H1 (cell line): Measurements from ENCODE around the gene CYP3A7. TPM values are rescaled to one million over a fixed set of nuclear protein-coding genes. Genes with fewer than 3 reads are reported as not detected.

ENCODE experiments used
- CTCF ChIA-PET: fragments of 300-600 bp; sonication (Branson Sonifier 250); formaldehyde crosslinking; loops from one replicate; lab custom pipeline; 2021; ENCODE audit not compliant: partially characterized antibody; lab: Charles Lee
- POLR2A ChIA-PET: fragments of 300-600 bp; sonication (Branson Sonifier 250); formaldehyde crosslinking; loops from one replicate; lab custom pipeline; 2021; ENCODE audit warnings: inconsistent platforms; ENCODE audit not compliant: partially characterized antibody; lab: Charles Lee
- DNase-seq, 2 experiments: peaks; one replicate each; pipeline versions ENCODE4 v3.0.0 to v3.0.0-alpha.2; 2010 to 2022; ENCODE audit warnings: low spot score in 2 of 2, low read depth in 1 of 2, mixed read lengths in 1 of 2
- FAIRE-seq: peaks from 2 replicates; lab custom pipeline; 2011; peaks lifted over from hg19 to GRCh38; lab: Jason Lieb, UNC
- H2AFZ ChIP-seq: 2 replicates; pipeline ENCODE4 v1.8.1; 2012; ENCODE audit warnings: low read length, inconsistent platforms
- H2AK5ac ChIP-seq: 2 replicates; pipeline ENCODE4 v1.6.1; 2013; ENCODE audit warnings: low read depth, low read length
- H2BK120ac ChIP-seq: replicated peaks from 2 replicates; pipeline ENCODE3; 2013; ENCODE audit warnings: low read depth, low read length, inconsistent platforms
- H2BK12ac ChIP-seq: 2 replicates; pipeline ENCODE4 v1.6.1; 2013; ENCODE audit warnings: low read depth, low read length
- H2BK15ac ChIP-seq: 2 replicates; pipeline ENCODE4 v1.6.1; 2013; ENCODE audit warnings: low read length
- H2BK20ac ChIP-seq: 2 replicates; pipeline ENCODE4 v1.6.1; 2013; ENCODE audit warnings: low read length
- H2BK5ac ChIP-seq: 2 replicates; pipeline ENCODE4 v1.6.1; 2013; ENCODE audit warnings: low read depth, low read length
- H3K14ac ChIP-seq: 2 replicates; pipeline ENCODE4 v1.6.1; 2013; ENCODE audit warnings: inconsistent platforms; ENCODE audit not compliant: insufficient read length
- H3K18ac ChIP-seq: 2 replicates; pipeline ENCODE4 v1.6.1; 2013; ENCODE audit warnings: low read length; ENCODE audit errors: extremely low read depth
- H3K23ac ChIP-seq: 2 replicates; pipeline ENCODE4 v1.6.1; 2013; ENCODE audit warnings: inconsistent platforms; ENCODE audit not compliant: insufficient read length
- H3K23me2 ChIP-seq: 2 replicates; pipeline ENCODE4 v1.6.1; 2013; ENCODE audit warnings: low read depth, low read length
- H3K27ac ChIP-seq: 2 replicates; pipeline ENCODE4 v1.6.1; 2011; ENCODE audit warnings: low read depth, low read length, inconsistent platforms
- H3K27me3 ChIP-seq, 4 experiments: replicated peaks in 1 of 4; 1 replicate in 1 of 4; 2 replicates in 3 of 4; pipeline versions ENCODE4 v1.6.1 to v1.8.1; 2011 to 2013; ENCODE audit warnings: low read length in 3 of 4, mild to moderate bottlenecking in 3 of 4, inconsistent platforms in 2 of 4, mixed read lengths in 2 of 4, moderate library complexity in 1 of 4; ENCODE audit not compliant: control insufficient read depth in 3 of 4, insufficient read depth in 3 of 4; ENCODE audit errors: extremely low read depth in 1 of 4
- H3K36me3 ChIP-seq, 4 experiments: 2 replicates each; pipeline versions ENCODE4 v1.6.1 to v1.8.1; 2011 to 2013; ENCODE audit warnings: mild to moderate bottlenecking in 4 of 4, low read length in 3 of 4, moderate library complexity in 2 of 4, control low read depth in 1 of 4, inconsistent platforms in 1 of 4; ENCODE audit not compliant: insufficient read depth in 4 of 4, control insufficient read depth in 2 of 4
- H3K4ac ChIP-seq: replicated peaks from 2 replicates; pipeline ENCODE3; 2013; ENCODE audit warnings: low read length, low read depth, mixed read lengths, inconsistent platforms; ENCODE audit not compliant: insufficient read length
- H3K4me1 ChIP-seq, 4 experiments: replicated peaks in 1 of 4; 1 replicate in 1 of 4; 2 replicates in 3 of 4; pipeline versions ENCODE4 v1.6.1 to v1.8.1; 2011 to 2013; ENCODE audit warnings: low read length in 3 of 4, inconsistent platforms in 2 of 4, mixed read lengths in 1 of 4; ENCODE audit not compliant: insufficient read depth in 4 of 4, control insufficient read depth in 3 of 4
- H3K4me2 ChIP-seq, 2 experiments: 2 replicates each; pipeline versions ENCODE4 v1.6.1 to v1.8.1; 2011 to 2013; ENCODE audit warnings: low read depth in 2 of 2, low read length in 2 of 2, control low read depth in 1 of 2, inconsistent platforms in 1 of 2, mild to moderate bottlenecking in 1 of 2; ENCODE audit not compliant: insufficient read depth in 1 of 2
- H3K4me3 ChIP-seq, 4 experiments: fragments of 200-600, 300-600 bp in 1 of 4; sonication (generic), shearing (Covaris generic), sonication (Bioruptor Twin) in 1 of 4; 2 replicates each; pipeline versions ENCODE4 v1.5.1 to v1.8.1; 2011 to 2016; ENCODE audit warnings: low read length in 4 of 4, low read depth in 3 of 4, control low read depth in 2 of 4, inconsistent platforms in 2 of 4, mild to moderate bottlenecking in 2 of 4, mixed read lengths in 1 of 4, moderate library complexity in 1 of 4; ENCODE audit not compliant: insufficient read depth in 2 of 4; ENCODE audit errors: extremely low read depth in 1 of 4
- H3K56ac ChIP-seq: replicated peaks from 2 replicates; pipeline ENCODE3; 2013; ENCODE audit warnings: low read depth, mild to moderate bottlenecking, mixed read lengths, low read length, inconsistent platforms; ENCODE audit not compliant: insufficient read length
- H3K79me1 ChIP-seq: 2 replicates; pipeline ENCODE4 v1.6.1; 2013; ENCODE audit warnings: low read depth, low read length, control low read depth
- H3K79me2 ChIP-seq, 2 experiments: 2 replicates each; pipeline versions ENCODE4 v1.6.1 to v1.8.1; 2012 to 2013; ENCODE audit warnings: low read length in 2 of 2, mild to moderate bottlenecking in 2 of 2, inconsistent platforms in 1 of 2; ENCODE audit not compliant: insufficient read depth in 2 of 2, control insufficient read depth in 1 of 2
- H3K9ac ChIP-seq, 4 experiments: replicated peaks in 1 of 4; 1 replicate in 1 of 4; 2 replicates in 3 of 4; pipeline versions ENCODE4 v1.6.1 to v1.8.1; 2011 to 2013; ENCODE audit warnings: low read depth in 3 of 4, low read length in 3 of 4, control low read depth in 2 of 4, mild to moderate bottlenecking in 2 of 4, moderate library complexity in 2 of 4, inconsistent platforms in 1 of 4; ENCODE audit errors: extremely low read depth in 1 of 4
- H3K9me3 ChIP-seq, 2 experiments: 2 replicates each; pipeline versions ENCODE4 v1.6.1 to v1.8.1; 2012 to 2013; ENCODE audit warnings: mild to moderate bottlenecking in 2 of 2, moderate library complexity in 2 of 2, control low read depth in 1 of 2, inconsistent platforms in 1 of 2, low read depth in 1 of 2, low read length in 1 of 2, mixed read lengths in 1 of 2; ENCODE audit not compliant: insufficient read depth in 2 of 2
- H4K20me1 ChIP-seq, 2 experiments: replicated peaks in 1 of 2; 2 replicates each; pipeline versions ENCODE3 to v1.8.1; 2011 to 2013; ENCODE audit warnings: inconsistent platforms in 2 of 2, low read length in 2 of 2, mild to moderate bottlenecking in 1 of 2; ENCODE audit not compliant: insufficient read depth in 2 of 2, control insufficient read depth in 1 of 2
- H4K5ac ChIP-seq: 2 replicates; pipeline ENCODE4 v1.6.1; 2013; ENCODE audit warnings: low read length, low read depth, mixed read lengths, inconsistent platforms; ENCODE audit not compliant: insufficient read length
- H4K8ac ChIP-seq: 2 replicates; pipeline ENCODE4 v1.8.0; 2013; ENCODE audit warnings: mild to moderate bottlenecking, moderate library complexity, low read length, inconsistent platforms; ENCODE audit not compliant: insufficient read depth; ENCODE audit errors: extremely low read depth
- H4K91ac ChIP-seq: replicated peaks from 2 replicates; pipeline ENCODE3; 2013; ENCODE audit warnings: low read length, mixed read lengths, inconsistent platforms; ENCODE audit not compliant: insufficient read length
- BACH1 ChIP-seq: IDR thresholded peaks from 2 replicates; pipeline ENCODE4 v1.6.1; 2012; ENCODE audit warnings: low read length, improper control_type of control experiment
- CBX5 ChIP-seq: fragments of 300-800, 300-1000 bp; sonication (generic); IDR thresholded peaks from 2 replicates; pipeline ENCODE4 v1.7.1; 2016; ENCODE audit warnings: antibody characterized with exemption, low read length, low read depth
- CTBP2 ChIP-seq: IDR thresholded peaks from 2 replicates; pipeline ENCODE4 v1.7.0; 2011; ENCODE audit warnings: borderline replicate concordance, mild to moderate bottlenecking, moderate library complexity, mixed read lengths, low read length; ENCODE audit not compliant: insufficient read depth, insufficient read length
- EZH2 ChIP-seq: fragments of 200-600 bp; sonication (generic); IDR thresholded peaks from 2 replicates; pipeline ENCODE4 v1.7.1; 2012; ENCODE audit warnings: low read depth, mild to moderate bottlenecking, moderate library complexity, low read length, inconsistent platforms; ENCODE audit not compliant: severe bottlenecking
- NANOG ChIP-seq: IDR thresholded peaks from 2 replicates; pipeline ENCODE4 v1.6.1; 2011; ENCODE audit warnings: low read length, low read depth, mild to moderate bottlenecking, inconsistent platforms; ENCODE audit not compliant: insufficient read depth, poor library complexity, severe bottlenecking
- POLR2A ChIP-seq, 2 experiments: IDR thresholded peaks; 1 replicate in 1 of 2; 2 replicates in 1 of 2; pipeline ENCODE4 v1.6.1; 2011; ENCODE audit warnings: low read depth in 2 of 2, low read length in 2 of 2, mild to moderate bottlenecking in 2 of 2; ENCODE audit errors: control extremely low read depth in 1 of 2
- SIX5 ChIP-seq: IDR thresholded peaks from 2 replicates; pipeline ENCODE4 v1.6.1; 2011; ENCODE audit warnings: mild to moderate bottlenecking, low read depth, low read length
- SP4 ChIP-seq: IDR thresholded peaks from 2 replicates; pipeline ENCODE4 v1.6.1; 2012; ENCODE audit warnings: low read length, inconsistent platforms
- SUZ12 ChIP-seq: fragments of 200-600 bp; sonication (generic); IDR thresholded peaks from 2 replicates; pipeline ENCODE4 v1.6.1; 2012; ENCODE audit warnings: mild to moderate bottlenecking, inconsistent platforms, low read length, moderate library complexity, mixed read lengths
- TAF7 ChIP-seq: optimal IDR thresholded peaks from 2 replicates; pipeline ENCODE3; 2011; ENCODE audit warnings: low read depth, mild to moderate bottlenecking, inconsistent platforms, low read length, moderate library complexity, borderline replicate concordance
- TBP ChIP-seq: IDR thresholded peaks from 2 replicates; pipeline ENCODE4 v1.6.1; 2011; ENCODE audit warnings: low read depth, low read length, improper control_type of control experiment
- WGBS, 2 experiments: shearing (Covaris generic) in 1 of 2; methylation state at CpG; one replicate each; pipeline versions ENCODE4 v1.1.6 to v1.1.7; 2013 to 2015; ENCODE audit warnings: low lambda C conversion rate in 2 of 2, mixed read lengths in 2 of 2, inconsistent platforms in 1 of 2, low coverage in 1 of 2, missing lambda C conversion rate in 1 of 2; ENCODE audit not compliant: insufficient replicate concordance in 2 of 2, insufficient coverage in 1 of 2, insufficient read length in 1 of 2; ENCODE audit errors: extremely low coverage in 1 of 2, missing lambda C conversion rate in 1 of 2; 5-methylcytosine and 5-hydroxymethylcytosine counted together
- polyA plus RNA-seq, 7 experiments: library from polyadenylated mRNA; depleted of rRNA in 3 of 7; stranded (reverse) in 5 of 7; unstranded in 2 of 7; fragments of >200 nt in 5 of 7; fragments of 200-250 nt in 2 of 7; gene quantifications; 1 replicate in 5 of 7; 2 replicates in 1 of 7; 4 replicates in 1 of 7; pipeline versions ENCODE4 v1.2.1 to v1.2.3, GENCODE V29; 2011 to 2013; ENCODE audit warnings: missing spikeins in 2 of 7, mixed read lengths in 2 of 7
- total RNA-seq: library from RNA; stranded (reverse); fragmentation: NEBNext Ultra II Directional; extraction: Animal tissue kit (Norgen Biotek cat#: 25700); gene quantifications from 2 replicates; pipeline ENCODE4 v1.2.1, GENCODE V29; 2021
- TF ChIP-seq, protein P1 (sequence below): IDR thresholded peaks from 2 replicates; pipeline ENCODE4 v1.6.1; 2012; ENCODE audit warnings: inconsistent platforms
- TF ChIP-seq, protein P2 (sequence below): IDR thresholded peaks from 2 replicates; pipeline ENCODE4 v1.6.1; 2011; ENCODE audit warnings: low read length, improper control_type of control experiment

CYP3A7 gene
- total and polyA plus RNA-seq, 2 of the 8 experiments (the other 6 are each of a cell fraction or from before 2014, with no cell fraction given), result not detected

DNA sequence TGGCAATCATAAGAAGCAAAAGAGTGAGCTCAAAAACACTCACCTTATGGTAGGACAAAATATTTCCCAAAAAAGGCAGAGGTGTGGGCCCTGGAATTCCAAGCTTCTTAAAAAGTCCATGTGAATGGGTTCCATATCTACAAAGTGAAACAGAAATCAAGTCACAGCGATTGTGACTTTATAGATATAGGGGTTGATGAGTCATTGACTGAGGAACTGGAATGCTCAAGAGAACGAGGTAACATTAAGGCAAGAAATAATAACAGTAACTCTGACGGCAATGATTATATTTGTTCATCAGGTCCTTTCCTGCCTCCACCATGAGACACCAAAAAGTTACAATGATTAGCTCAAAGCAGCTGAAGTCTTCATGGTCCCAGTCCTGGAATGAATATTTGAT is 45.0 kb upstream of the CYP3A7 start:
- Histone ChIP-seq H2BK120ac (no peak overlapping the region), H2BK5ac (no peak overlapping the region), H3K23me2 (no peaks in the 10 kb centered on the region), H2AK5ac (no peak overlapping the region), H4K91ac (no peak overlapping the region), H3K27ac (no peak overlapping the region), H3K4ac (no peak overlapping the region), H3K4me2 (no peak overlapping the region), H3K79me1 (no peaks in the 10 kb centered on the region), H3K18ac (no peak overlapping the region), H4K20me1 (no peaks in the 10 kb centered on the region), H2BK15ac (no peak overlapping the region), H2BK20ac (no peak overlapping the region), H3K79me2 (no peaks in the 10 kb centered on the region), H3K36me3 (no peaks in the 10 kb centered on the region), H3K4me1 (peaks cover 0 to 2% (median 0%) of the 10 kb centered on the region in 4 experiments; a peak in 2 of 7 replicates), H3K14ac (no peak overlapping the region), H3K56ac (no peak overlapping the region), H2AFZ (no peak overlapping the region), H3K9me3 (no peaks in the 10 kb centered on the region), H4K5ac (no peak overlapping the region), H3K9ac (no peak overlapping the region), H4K8ac (no peak overlapping the region), H2BK12ac (no peak overlapping the region), H3K4me3 (no peak overlapping the region), H3K27me3 (no peaks in the 10 kb centered on the region), H3K23ac (no peak overlapping the region)
- 83% methylated on average over 3 of the region's 3 CpGs; no CpG with 5 or more reads in 1 of the 2 experiments for WGBS, 2 experiments
- ChIA-PET CTCF (interaction anchor here (0.7 to 1.2 kb wide), 3 partner anchors 50 to 211 kb away, joined by 3 to 4 read pairs (median 3); no protein-coding TSS in a partner anchor), POLR2A (no interaction called here)
- FAIRE-seq (no peak), DNase-seq (no peak)
- TF ChIP-seq CBX5 (no peak), NANOG (no peak), CTBP2 (no peak), SIX5 (no peak), BACH1 (no peak), SUZ12 (no peak), TBP (no peak), POLR2A (IDR thresholded peaks at IDR 0.05; ENCODE audit: control extremely low read depth in 1 of 2, low read depth in 2 of 2, low read length in 2 of 2) (no peak), SP4 (no peak), EZH2 (no peak), TAF7 (no peak)
- TF ChIP-seq, protein P1, sequence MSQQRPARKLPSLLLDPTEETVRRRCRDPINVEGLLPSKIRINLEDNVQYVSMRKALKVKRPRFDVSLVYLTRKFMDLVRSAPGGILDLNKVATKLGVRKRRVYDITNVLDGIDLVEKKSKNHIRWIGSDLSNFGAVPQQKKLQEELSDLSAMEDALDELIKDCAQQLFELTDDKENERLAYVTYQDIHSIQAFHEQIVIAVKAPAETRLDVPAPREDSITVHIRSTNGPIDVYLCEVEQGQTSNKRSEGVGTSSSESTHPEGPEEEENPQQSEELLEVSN, result no peak
- TF ChIP-seq, protein P2, sequence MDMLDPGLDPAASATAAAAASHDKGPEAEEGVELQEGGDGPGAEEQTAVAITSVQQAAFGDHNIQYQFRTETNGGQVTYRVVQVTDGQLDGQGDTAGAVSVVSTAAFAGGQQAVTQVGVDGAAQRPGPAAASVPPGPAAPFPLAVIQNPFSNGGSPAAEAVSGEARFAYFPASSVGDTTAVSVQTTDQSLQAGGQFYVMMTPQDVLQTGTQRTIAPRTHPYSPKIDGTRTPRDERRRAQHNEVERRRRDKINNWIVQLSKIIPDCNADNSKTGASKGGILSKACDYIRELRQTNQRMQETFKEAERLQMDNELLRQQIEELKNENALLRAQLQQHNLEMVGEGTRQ, result no peak
